Activated naive CD8-positive, alpha-beta T cell treated with anti-CD3 and anti-CD28 coated beads for 36 hours (primary cell): Measurements from ENCODE around the gene ZBTB38. TPM values are rescaled to one million over a fixed set of nuclear protein-coding genes. Genes with fewer than 3 reads are reported as not detected.

Experiments
- DNase-seq: peaks from one replicate; pipeline ENCODE4 v3.0.0; 2021
- H3K27ac Mint-ChIP-seq: one replicate; pipeline ENCODE4 v1.8.0; 2022; ENCODE audit warnings: mild to moderate bottlenecking, moderate library complexity, mixed read lengths
- H3K27me3 Mint-ChIP-seq: one replicate; pipeline ENCODE4 v1.8.0; 2022; ENCODE audit warnings: mild to moderate bottlenecking, mixed read lengths
- H3K36me3 Mint-ChIP-seq: one replicate; pipeline ENCODE4 v1.8.0; 2021; ENCODE audit warnings: mild to moderate bottlenecking, mixed read lengths
- H3K4me1 Mint-ChIP-seq: one replicate; pipeline ENCODE4 v1.8.0; 2021; ENCODE audit warnings: mixed read lengths
- H3K4me3 Mint-ChIP-seq: one replicate; pipeline ENCODE4 v1.8.0; 2022; ENCODE audit warnings: mild to moderate bottlenecking, moderate library complexity, mixed read lengths
- H3K9me3 Mint-ChIP-seq: one replicate; pipeline ENCODE4 v1.8.0; 2022; ENCODE audit warnings: mixed read lengths
- total RNA-seq, 2 experiments: library from RNA; stranded (reverse); gene quantifications; one replicate each; pipeline ENCODE4 v1.2.3, GENCODE V29; 2021

The ZBTB38 gene
- total RNA-seq, 2 experiments from 2014 or later, result 14.7 to 16.7 TPM

GRCh38 chr3:141348837-141349236, 19.5 kb upstream of the ZBTB38 start:
- H3K9me3 Mint-ChIP-seq, result peaks cover 4% of the 10 kb centered on the region
- no peak overlapping the region for H3K27ac Mint-ChIP-seq
- no peaks in the 10 kb centered on the region for H3K27me3 Mint-ChIP-seq
- no peaks in the 10 kb centered on the region for H3K4me1 Mint-ChIP-seq
- DNase-seq, result no peak
- no peak overlapping the region for H3K4me3 Mint-ChIP-seq
- peaks cover 2% of the 10 kb centered on the region for H3K36me3 Mint-ChIP-seq

- Mint-ChIP-seq H3K27ac (no peak overlapping the region), H3K27me3 (no peaks in the 10 kb centered on the region), H3K4me3 (no peak overlapping the region), H3K36me3 (peaks cover 2% of the 10 kb centered on the region), H3K4me1 (no peaks in the 10 kb centered on the region), H3K9me3 (peaks cover 4% of the 10 kb centered on the region)
- DNase-seq, result no peak
Measured at GRCh38 chr3:141349711-141350110, 18.6 kb upstream of the ZBTB38 start.

GRCh38 chr3:141350666-141351065, 17.6 kb upstream of the ZBTB38 start:
- peaks cover 4% of the 10 kb centered on the region for H3K9me3 Mint-ChIP-seq
- H3K36me3 Mint-ChIP-seq, result peaks cover 2% of the 10 kb centered on the region
- H3K4me3 Mint-ChIP-seq, result no peak overlapping the region
- no peak for DNase-seq
- no peaks in the 10 kb centered on the region for H3K27me3 Mint-ChIP-seq
- H3K4me1 Mint-ChIP-seq, result no peaks in the 10 kb centered on the region
- no peak overlapping the region for H3K27ac Mint-ChIP-seq

GRCh38 chr3:141352262-141352984, 15.9 kb upstream of the ZBTB38 start:
- H3K9me3 Mint-ChIP-seq, result peaks cover 4% of the 10 kb centered on the region
- no peaks in the 10 kb centered on the region for H3K4me1 Mint-ChIP-seq
- H3K27ac Mint-ChIP-seq, result no peak overlapping the region
- no peaks in the 10 kb centered on the region for H3K27me3 Mint-ChIP-seq
- peaks cover 2% of the 10 kb centered on the region for H3K36me3 Mint-ChIP-seq
- H3K4me3 Mint-ChIP-seq, result no peak overlapping the region
- DNase-seq, result no peak

GRCh38 chr3:141353652-141354495, 14.4 kb upstream of the ZBTB38 start:
- H3K36me3 Mint-ChIP-seq, result peaks cover 2% of the 10 kb centered on the region
- no peaks in the 10 kb centered on the region for H3K4me1 Mint-ChIP-seq
- no peak overlapping the region for H3K27ac Mint-ChIP-seq
- no peaks in the 10 kb centered on the region for H3K27me3 Mint-ChIP-seq
- H3K4me3 Mint-ChIP-seq, result no peak overlapping the region
- H3K9me3 Mint-ChIP-seq, result peaks cover 4% of the 10 kb centered on the region
- no peak for DNase-seq

- H3K9me3 Mint-ChIP-seq, result peaks cover 2% of the 10 kb centered on the region
- no peaks in the 10 kb centered on the region for H3K4me1 Mint-ChIP-seq
- no peak overlapping the region for H3K27ac Mint-ChIP-seq
- H3K4me3 Mint-ChIP-seq, result no peak overlapping the region
- H3K36me3 Mint-ChIP-seq, result peaks cover 2% of the 10 kb centered on the region
- H3K27me3 Mint-ChIP-seq, result no peaks in the 10 kb centered on the region
- DNase-seq, result no peak
Measured at GRCh38 chr3:141354517-141354916, 13.8 kb upstream of the ZBTB38 start.

GRCh38 chr3:141355242-141355641, 13.1 kb upstream of the ZBTB38 start:
- H3K27me3 Mint-ChIP-seq, result no peaks in the 10 kb centered on the region
- H3K4me3 Mint-ChIP-seq, result no peak overlapping the region
- no peaks in the 10 kb centered on the region for H3K9me3 Mint-ChIP-seq
- H3K27ac Mint-ChIP-seq, result no peak overlapping the region
- no peaks in the 10 kb centered on the region for H3K4me1 Mint-ChIP-seq
- no peak for DNase-seq
- H3K36me3 Mint-ChIP-seq, result no peaks in the 10 kb centered on the region

- no peaks in the 10 kb centered on the region for H3K27me3 Mint-ChIP-seq
- H3K36me3 Mint-ChIP-seq, result no peaks in the 10 kb centered on the region
- DNase-seq, result no peak
- no peak overlapping the region for H3K4me3 Mint-ChIP-seq
- no peak overlapping the region for H3K27ac Mint-ChIP-seq
- H3K4me1 Mint-ChIP-seq, result peaks cover 6% of the 10 kb centered on the region
- H3K9me3 Mint-ChIP-seq, result no peaks in the 10 kb centered on the region
Measured at GRCh38 chr3:141356046-141356445, 12.3 kb upstream of the ZBTB38 start.

GRCh38 chr3:141360888-141361598, 7.3 kb upstream of the ZBTB38 start:
- Mint-ChIP-seq H3K9me3 (peaks cover 2% of the 10 kb centered on the region), H3K4me1 (peaks cover 10% of the 10 kb centered on the region)
- no peak for DNase-seq

GRCh38 chr3:141362736-141363135, 5.6 kb upstream of the ZBTB38 start:
- no peaks in the 10 kb centered on the region for H3K27me3 Mint-ChIP-seq
- peaks cover 2% of the 10 kb centered on the region for H3K9me3 Mint-ChIP-seq
- no peak for DNase-seq
- H3K4me1 Mint-ChIP-seq, result peaks cover 21% of the 10 kb centered on the region
- H3K36me3 Mint-ChIP-seq, result peaks cover 1% of the 10 kb centered on the region
- H3K4me3 Mint-ChIP-seq, result no peak overlapping the region
- no peak overlapping the region for H3K27ac Mint-ChIP-seq

More at GRCh38 chr3:141360888-141361598, 7.3 kb upstream of the ZBTB38 start:
- H3K27ac Mint-ChIP-seq, result no peak overlapping the region
- H3K4me3 Mint-ChIP-seq, result no peak overlapping the region
- H3K27me3 Mint-ChIP-seq, result no peaks in the 10 kb centered on the region
- H3K36me3 Mint-ChIP-seq, result peaks cover 1% of the 10 kb centered on the region

- Mint-ChIP-seq H3K27ac (no peak overlapping the region), H3K4me1 (peaks cover 26% of the 10 kb centered on the region), H3K4me3 (no peak overlapping the region), H3K27me3 (no peaks in the 10 kb centered on the region), H3K9me3 (peaks cover 2% of the 10 kb centered on the region), H3K36me3 (peaks cover 1% of the 10 kb centered on the region)
- no peak for DNase-seq
Measured at GRCh38 chr3:141365201-141365600, 3.1 kb upstream of the ZBTB38 start.

GRCh38 chr3:141366285-141367037, 1.8 kb upstream of the ZBTB38 start:
- H3K27ac Mint-ChIP-seq, result no peak overlapping the region
- DNase-seq, result no peak
- no peaks in the 10 kb centered on the region for H3K27me3 Mint-ChIP-seq
- H3K9me3 Mint-ChIP-seq, result peaks cover 4% of the 10 kb centered on the region
- peaks cover 1% of the 10 kb centered on the region for H3K36me3 Mint-ChIP-seq
- peaks cover 18% of the 10 kb centered on the region for H3K4me1 Mint-ChIP-seq
- H3K4me3 Mint-ChIP-seq, result no peak overlapping the region

- Mint-ChIP-seq H3K4me1 (peaks cover 17% of the 10 kb centered on the region), H3K27ac (peak overlapping the region; percentile 14), H3K4me3 (no peak overlapping the region), H3K9me3 (peaks cover 4% of the 10 kb centered on the region), H3K36me3 (peaks cover 1% of the 10 kb centered on the region), H3K27me3 (no peaks in the 10 kb centered on the region)
- no peak for DNase-seq
Measured at GRCh38 chr3:141367038-141367730, 1.1 kb upstream of the ZBTB38 start.
